ENCODE results near the gene ZNF768. TPM values are rescaled to one million over a fixed set of nuclear protein-coding genes. Genes with fewer than 3 reads are reported as not detected.

The ZNF768 gene
- total and polyA plus RNA-seq, 2 of the 13 experiments (the other 11 are each of a cell fraction or from before 2014, with no cell fraction given), result 26.7 to 34.4 TPM

DNA sequence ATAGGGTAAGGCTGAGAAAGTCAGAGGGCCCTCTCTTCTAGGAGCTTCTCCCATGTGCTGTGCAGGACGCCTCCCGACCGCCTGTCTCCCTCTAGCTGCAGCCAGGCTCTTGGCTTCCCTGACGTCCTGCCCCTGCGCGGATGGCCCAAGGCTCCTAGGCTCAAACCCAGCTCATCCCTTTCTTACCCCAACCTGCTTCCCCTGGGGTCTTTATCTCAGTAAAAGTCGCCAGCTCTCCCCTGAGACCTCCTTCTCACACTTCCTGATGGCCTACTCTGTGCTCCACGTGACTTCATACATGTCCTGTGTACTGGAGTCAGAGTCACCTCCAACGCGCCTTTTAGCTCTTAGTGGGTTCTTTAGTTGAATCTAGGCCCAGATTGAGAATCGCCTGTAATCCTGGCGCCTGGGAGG is 9.4 kb upstream of the ZNF768 start (continued):
- TF ChIP-seq, protein P1, sequence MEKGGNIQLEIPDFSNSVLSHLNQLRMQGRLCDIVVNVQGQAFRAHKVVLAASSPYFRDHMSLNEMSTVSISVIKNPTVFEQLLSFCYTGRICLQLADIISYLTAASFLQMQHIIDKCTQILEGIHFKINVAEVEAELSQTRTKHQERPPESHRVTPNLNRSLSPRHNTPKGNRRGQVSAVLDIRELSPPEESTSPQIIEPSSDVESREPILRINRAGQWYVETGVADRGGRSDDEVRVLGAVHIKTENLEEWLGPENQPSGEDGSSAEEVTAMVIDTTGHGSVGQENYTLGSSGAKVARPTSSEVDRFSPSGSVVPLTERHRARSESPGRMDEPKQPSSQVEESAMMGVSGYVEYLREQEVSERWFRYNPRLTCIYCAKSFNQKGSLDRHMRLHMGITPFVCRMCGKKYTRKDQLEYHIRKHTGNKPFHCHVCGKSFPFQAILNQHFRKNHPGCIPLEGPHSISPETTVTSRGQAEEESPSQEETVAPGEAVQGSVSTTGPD (CRISPR knock-in tag; IDR thresholded peaks at IDR 0.05), result 0 out of 2 replicates have a peak, but pooled peaks have one; percentile 34
- TF ChIP-seq MBNL3 (CRISPR knock-in tag; conservative IDR thresholded peaks at IDR 0.05) (no peak), ZSCAN12 (CRISPR knock-in tag; IDR thresholded peaks at IDR 0.05) (no peak), KMT2A (CRISPR knock-in tag; IDR thresholded peaks at IDR 0.05) (peak; percentile 54), BRD4 (CRISPR knock-in tag; IDR thresholded peaks at IDR 0.05) (0 out of 2 replicates have a peak, but pooled peaks have one; percentile 50), ZNF672 (CRISPR knock-in tag; IDR thresholded peaks at IDR 0.05) (no peak), ELF3 (CRISPR knock-in tag; IDR thresholded peaks at IDR 0.05) (peak; percentile 71), AGO2 (optimal IDR thresholded peaks at IDR 0.05; ENCODE audit: low read depth, low read length) (peak; percentile 32), ZNF136 (CRISPR knock-in tag; IDR thresholded peaks at IDR 0.05; ENCODE audit: low read depth) (no peak), ZFP37 (CRISPR knock-in tag; IDR thresholded peaks at IDR 0.05; ENCODE audit: borderline replicate concordance) (peak; percentile 93), DNMT1 (CRISPR knock-in tag; IDR thresholded peaks at IDR 0.05) (peak; percentile 76; the same call in 1 of the 2 replicates), PITX1 (CRISPR knock-in tag; IDR thresholded peaks at IDR 0.05) (peak; percentile 68), MAZ (IDR thresholded peaks at IDR 0.05; ENCODE audit: borderline replicate concordance, low read depth, low read length) (no peak), MAZ (CRISPR knock-in tag; IDR thresholded peaks at IDR 0.05; ENCODE audit: low read depth) (no peak), ZNF451 (CRISPR knock-in tag; IDR thresholded peaks at IDR 0.05) (0 out of 2 replicates have a peak, but pooled peaks have one; percentile 54), ZNF333 (CRISPR knock-in tag; IDR thresholded peaks at IDR 0.05; ENCODE audit: borderline replicate concordance) (no peak), ISX (CRISPR knock-in tag; conservative IDR thresholded peaks at IDR 0.05) (no peak), ZNF460 (CRISPR knock-in tag; IDR thresholded peaks at IDR 0.05; ENCODE audit: borderline replicate concordance) (no peak), ZNF224 (CRISPR knock-in tag; IDR thresholded peaks at IDR 0.05) (no peak), SP140L (CRISPR knock-in tag; IDR thresholded peaks at IDR 0.05; ENCODE audit: borderline replicate concordance) (no peak)
- TF ChIP-seq, protein P2, sequence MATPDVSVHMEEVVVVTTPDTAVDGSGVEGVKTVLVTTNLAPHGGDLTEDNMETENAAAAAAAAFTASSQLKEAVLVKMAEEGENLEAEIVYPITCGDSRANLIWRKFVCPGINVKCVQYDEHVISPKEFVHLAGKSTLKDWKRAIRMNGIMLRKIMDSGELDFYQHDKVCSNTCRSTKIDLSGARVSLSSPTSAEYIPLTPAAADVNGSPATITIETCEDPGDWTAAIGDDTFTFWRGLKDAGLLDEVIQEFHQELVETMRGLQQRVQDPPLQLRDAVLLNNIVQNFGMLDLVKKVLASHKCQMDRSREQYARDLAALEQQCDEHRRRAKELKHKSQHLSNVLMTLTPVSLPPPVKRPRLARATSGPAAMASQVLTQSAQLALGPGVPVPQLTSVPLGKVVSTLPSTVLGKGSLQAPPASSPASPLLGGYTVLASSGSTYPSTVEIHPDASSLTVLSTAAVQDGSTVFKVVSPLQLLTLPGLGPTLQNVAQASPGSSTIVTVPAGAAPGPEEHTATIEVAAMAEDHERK (CRISPR knock-in tag; IDR thresholded peaks at IDR 0.05; ENCODE audit: low read depth), result no peak
- TF ChIP-seq, protein P3, sequence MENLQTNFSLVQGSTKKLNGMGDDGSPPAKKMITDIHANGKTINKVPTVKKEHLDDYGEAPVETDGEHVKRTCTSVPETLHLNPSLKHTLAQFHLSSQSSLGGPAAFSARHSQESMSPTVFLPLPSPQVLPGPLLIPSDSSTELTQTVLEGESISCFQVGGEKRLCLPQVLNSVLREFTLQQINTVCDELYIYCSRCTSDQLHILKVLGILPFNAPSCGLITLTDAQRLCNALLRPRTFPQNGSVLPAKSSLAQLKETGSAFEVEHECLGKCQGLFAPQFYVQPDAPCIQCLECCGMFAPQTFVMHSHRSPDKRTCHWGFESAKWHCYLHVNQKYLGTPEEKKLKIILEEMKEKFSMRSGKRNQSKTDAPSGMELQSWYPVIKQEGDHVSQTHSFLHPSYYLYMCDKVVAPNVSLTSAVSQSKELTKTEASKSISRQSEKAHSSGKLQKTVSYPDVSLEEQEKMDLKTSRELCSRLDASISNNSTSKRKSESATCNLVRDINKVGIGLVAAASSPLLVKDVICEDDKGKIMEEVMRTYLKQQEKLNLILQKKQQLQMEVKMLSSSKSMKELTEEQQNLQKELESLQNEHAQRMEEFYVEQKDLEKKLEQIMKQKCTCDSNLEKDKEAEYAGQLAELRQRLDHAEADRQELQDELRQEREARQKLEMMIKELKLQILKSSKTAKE (CRISPR knock-in tag; IDR thresholded peaks at IDR 0.05; ENCODE audit: borderline replicate concordance), result no peak
- TF ChIP-seq, protein P4, sequence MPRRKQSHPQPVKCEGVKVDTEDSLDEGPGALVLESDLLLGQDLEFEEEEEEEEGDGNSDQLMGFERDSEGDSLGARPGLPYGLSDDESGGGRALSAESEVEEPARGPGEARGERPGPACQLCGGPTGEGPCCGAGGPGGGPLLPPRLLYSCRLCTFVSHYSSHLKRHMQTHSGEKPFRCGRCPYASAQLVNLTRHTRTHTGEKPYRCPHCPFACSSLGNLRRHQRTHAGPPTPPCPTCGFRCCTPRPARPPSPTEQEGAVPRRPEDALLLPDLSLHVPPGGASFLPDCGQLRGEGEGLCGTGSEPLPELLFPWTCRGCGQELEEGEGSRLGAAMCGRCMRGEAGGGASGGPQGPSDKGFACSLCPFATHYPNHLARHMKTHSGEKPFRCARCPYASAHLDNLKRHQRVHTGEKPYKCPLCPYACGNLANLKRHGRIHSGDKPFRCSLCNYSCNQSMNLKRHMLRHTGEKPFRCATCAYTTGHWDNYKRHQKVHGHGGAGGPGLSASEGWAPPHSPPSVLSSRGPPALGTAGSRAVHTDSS (CRISPR knock-in tag; conservative IDR thresholded peaks at IDR 0.05), result no peak
- TF ChIP-seq, protein P5, sequence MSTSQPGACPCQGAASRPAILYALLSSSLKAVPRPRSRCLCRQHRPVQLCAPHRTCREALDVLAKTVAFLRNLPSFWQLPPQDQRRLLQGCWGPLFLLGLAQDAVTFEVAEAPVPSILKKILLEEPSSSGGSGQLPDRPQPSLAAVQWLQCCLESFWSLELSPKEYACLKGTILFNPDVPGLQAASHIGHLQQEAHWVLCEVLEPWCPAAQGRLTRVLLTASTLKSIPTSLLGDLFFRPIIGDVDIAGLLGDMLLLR (CRISPR knock-in tag; IDR thresholded peaks at IDR 0.05), result no peak

All from HepG2 (cell line).